ENCODE measurements around the gene GFRA1.
"Not testable (repeated sequence)": the region's sequence is repeated elsewhere in the genome, so short reads cannot be mapped to it uniquely, and the experiment has no call there.

GFRA1 gene

DNA sequence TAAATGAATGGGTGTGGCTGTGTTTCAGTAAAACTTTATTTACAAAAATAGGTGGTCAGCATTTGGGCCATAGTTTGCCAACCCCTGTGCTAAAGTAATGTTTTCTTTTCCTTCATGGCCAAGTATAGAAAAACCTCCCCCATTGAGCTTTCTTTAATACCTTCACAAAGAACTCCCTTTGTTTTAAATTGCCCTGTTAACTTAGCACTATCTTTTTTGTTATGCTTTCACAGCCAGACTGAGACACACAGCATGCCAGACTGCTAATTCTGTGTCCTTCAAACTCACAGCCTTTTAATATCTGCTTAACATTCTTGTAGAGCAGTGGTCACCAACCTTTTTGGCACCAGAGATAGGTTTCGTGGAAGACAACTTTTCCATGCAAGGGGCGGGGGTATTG lies 78.0 kb downstream of the GFRA1 start:
- DNase-seq, result no peak

- DNase-seq, result no peak
Measured at GRCh38 chr10:116194061-116194460, 78.9 kb downstream of the GFRA1 start.

- DNase-seq, result no peak
Measured at GRCh38 chr10:116190883-116191282, 82.1 kb downstream of the GFRA1 start.

DNA sequence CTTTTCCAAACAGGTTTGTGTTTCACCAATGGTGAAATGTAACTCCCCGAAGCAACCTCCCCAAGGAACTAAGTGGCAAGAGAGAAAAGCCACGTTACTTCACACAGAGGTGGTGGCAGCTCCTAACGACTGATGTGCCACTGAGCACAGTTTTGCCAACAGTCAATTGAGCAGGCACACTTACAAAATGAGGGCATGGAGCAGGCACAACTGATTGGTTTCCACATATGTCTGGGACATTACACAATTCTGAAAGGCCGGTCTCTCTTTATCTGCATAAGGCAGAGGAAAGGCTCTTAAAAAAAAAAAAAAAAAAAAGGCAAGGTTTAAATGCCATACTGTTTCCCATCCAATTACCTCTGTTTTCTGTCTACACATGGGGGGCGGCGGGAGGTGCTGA lies 86.7 kb downstream of the GFRA1 start:
- no peak for DNase-seq

GRCh38 chr10:116185199-116185867 lies 87.7 kb downstream of the GFRA1 start:
- no peak for DNase-seq

- DNase-seq, result no peak
Measured at GRCh38 chr10:116184512-116184794, 88.6 kb downstream of the GFRA1 start.

DNA sequence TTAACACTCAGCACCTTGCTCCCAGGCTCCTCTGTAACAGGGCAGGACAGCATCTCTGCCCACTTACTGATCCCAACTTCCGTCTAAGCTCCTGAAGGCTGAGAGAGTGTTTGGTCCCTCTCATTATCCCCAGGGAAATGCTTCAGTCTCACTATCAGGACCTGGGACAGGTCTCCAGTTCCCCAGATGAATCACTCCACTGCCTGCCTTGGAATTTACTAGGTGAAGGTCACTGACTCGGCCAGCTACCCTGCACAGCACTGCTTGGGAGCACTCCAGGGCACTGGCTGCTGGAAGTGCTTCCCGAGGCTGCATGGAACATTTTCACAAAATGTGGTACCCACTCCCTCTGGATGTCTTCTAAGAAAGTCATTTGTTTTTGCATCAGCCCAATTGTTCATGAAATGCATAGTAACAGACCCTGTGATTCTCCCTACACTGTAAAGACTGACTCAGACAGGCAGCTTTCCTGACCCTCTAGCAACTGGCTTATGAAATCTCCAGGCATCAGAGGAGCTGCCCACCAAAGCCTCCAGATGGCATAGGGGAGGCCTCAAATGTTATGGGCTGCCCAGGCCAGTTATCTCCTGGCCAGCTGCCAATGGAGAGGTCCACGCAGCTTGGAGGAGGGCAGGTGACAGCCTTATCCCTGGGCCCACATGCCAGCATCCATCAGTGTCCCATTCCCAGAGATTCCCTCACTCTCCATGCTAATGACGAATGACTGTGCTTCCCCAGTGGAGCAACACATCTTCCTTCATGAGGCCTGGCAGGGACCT lies 89.1 kb downstream of the GFRA1 start:
- no peak for DNase-seq

DNA sequence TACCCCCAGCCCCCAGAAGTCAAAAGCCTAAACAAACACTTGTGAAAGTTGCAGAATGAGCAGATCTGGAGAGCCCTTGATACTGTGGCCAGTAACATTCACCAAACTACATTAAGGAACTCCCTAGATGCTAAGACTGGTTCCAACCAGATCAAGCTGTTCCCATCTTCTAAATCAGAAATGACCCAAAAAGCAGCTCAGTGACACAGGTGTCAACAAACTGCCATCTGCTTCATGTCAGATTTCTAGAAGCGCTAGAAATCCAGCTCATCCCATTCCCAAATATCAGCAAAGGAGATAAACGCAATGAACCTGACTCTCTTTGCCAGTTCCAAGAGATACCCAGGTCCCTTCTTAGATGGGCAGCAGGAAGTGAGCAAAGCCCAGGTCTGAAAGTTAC lies 90.6 kb downstream of the GFRA1 start:
- no peak for DNase-seq

GRCh38 chr10:116178086-116178605 lies 94.9 kb downstream of the GFRA1 start:
- DNase-seq, result no peak

DNA sequence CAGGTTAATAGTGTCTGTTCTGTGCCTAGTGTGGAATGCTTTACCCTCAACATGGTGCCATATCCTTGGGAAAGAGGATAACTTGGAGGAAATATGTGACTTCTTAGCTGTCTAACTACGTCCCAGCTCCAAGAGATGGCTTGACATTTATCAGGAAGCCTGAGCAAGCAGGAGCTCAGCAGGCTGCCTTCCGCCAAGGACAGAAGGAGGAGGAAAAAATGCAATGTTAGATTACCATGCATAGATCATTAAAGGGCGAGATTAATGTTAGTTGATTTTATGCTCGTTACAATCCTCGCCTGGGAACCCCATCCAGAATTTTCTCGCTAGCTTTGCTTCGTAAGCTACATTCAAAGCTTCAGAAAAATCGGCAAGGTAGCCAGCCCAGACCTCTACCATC lies 97.8 kb downstream of the GFRA1 start:
- no peak for DNase-seq

GRCh38 chr10:116171505-116171904 lies 101.5 kb downstream of the GFRA1 start:
- no peak for DNase-seq

DNA sequence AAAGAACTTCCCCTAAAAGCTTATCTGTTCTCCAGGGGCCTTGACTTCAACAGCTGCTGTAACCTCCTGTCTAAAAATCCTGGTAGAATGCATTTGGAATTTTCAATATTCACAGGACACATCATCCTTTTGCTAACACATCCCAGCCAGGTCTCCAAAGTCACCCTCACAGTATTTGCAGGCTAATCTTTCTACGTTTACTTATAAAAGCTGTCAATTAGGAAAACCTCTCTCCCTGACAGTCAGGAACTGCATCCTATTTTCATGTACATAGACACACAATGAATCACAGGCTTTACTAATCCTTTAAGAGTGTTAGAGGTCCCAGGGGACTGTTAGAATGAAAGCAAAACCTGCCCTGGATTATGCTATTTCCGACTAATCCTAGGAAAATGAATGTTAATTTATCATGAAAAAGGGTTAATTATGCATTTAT lies 102.2 kb downstream of the GFRA1 start:
- no peak for DNase-seq

DNA sequence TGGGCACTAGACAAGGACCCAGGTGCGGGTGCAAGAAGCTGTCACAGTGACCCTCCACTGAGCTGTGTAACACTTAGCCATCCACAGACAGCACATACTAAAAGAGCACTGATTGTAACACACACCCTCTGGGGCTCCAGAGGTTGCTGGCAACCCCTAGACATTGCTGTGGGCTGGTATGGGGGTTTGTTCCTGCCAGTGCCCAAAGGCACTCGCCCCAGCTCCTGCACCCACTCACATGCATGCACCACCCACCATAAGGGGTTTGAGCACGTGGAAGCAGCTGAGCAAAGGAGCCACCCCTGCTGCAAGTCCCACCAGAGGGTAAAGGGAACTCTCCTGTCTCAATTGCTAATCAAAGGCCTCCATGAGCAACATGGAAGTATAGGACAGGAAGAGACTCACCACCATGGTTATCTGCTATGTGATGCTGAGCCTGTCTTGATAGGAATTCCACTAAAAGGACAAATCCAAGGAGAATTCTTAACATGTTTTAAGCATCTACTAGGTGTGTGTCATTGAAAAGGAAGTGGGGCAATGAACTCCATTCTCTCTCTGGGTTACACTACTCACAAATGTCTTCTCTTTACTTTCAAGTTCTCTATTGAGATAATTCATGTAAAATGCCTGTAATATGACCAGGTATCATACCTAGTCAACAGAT lies 103.1 kb downstream of the GFRA1 start:
- no peak for DNase-seq

DNA sequence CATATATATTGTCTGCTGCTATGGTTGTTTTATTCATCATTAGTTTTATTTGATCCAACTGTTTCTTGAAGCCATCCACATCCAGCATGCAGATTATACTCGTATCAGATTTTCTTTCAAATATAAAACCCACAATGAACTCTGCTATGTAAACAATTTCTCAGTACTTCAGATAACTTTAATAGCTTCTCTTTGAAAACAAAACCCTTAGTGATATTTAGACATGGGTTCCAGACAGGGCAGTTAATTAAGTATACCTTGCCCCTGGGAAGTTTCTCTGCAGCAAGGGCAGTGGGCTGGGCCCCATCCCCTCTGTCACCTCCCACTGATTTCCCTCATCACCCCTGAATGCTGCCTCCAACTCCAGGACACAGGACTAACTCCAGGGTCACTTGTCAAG lies 104.3 kb downstream of the GFRA1 start:
- DNase-seq, result no peak

- DNase-seq, result no peak
Measured at GRCh38 chr10:116168329-116168728, 104.7 kb downstream of the GFRA1 start.

DNA sequence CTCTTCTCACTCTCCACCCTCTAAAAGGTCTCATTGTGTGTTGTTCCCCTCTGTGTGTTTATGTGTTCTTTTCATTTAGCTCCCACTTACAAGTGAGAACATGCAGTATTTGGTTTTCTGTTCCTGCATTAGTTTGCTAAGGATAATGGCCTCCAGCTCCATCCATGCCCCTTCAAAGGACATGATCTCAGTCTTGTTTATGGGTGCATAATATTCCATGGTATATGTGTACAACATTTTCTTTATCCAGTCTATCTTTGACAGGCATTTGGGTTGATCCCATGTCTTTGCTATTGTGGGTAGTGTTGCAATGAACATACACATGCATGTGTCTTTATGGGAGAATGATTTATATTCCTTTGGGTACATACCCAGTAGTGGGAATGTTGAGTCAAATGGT lies 107.1 kb downstream of the GFRA1 start:
- not testable (repeated sequence) for DNase-seq

- DNase-seq, result no peak
Measured at GRCh38 chr10:116164291-116164690, 108.7 kb downstream of the GFRA1 start.

GRCh38 chr10:116163333-116164131 lies 109.5 kb downstream of the GFRA1 start:
- DNase-seq, result no peak

GRCh38 chr10:116162851-116163250 lies 110.2 kb downstream of the GFRA1 start:
- DNase-seq, result no peak

DNA sequence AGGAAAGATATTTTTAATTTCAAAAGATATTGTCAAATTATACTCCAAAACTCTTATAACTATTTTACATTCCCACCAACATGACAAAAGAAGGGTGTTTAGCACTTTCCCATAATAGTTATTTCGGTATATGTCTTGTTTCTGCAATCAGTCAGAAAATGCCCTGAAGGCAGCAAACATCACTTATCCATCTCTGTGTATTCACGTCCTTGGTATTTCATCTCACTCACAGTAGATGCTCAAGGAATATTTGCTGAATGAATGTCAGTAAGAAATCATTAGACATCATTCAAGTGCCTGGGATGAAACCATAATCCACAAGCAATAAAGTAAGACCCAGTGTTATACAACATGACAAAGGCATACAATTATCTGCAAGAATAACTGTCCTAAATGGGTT lies 112.7 kb downstream of the GFRA1 start:
- no peak for DNase-seq

GRCh38 chr10:116159197-116159596 lies 113.8 kb downstream of the GFRA1 start:
- DNase-seq, result no peak

DNA sequence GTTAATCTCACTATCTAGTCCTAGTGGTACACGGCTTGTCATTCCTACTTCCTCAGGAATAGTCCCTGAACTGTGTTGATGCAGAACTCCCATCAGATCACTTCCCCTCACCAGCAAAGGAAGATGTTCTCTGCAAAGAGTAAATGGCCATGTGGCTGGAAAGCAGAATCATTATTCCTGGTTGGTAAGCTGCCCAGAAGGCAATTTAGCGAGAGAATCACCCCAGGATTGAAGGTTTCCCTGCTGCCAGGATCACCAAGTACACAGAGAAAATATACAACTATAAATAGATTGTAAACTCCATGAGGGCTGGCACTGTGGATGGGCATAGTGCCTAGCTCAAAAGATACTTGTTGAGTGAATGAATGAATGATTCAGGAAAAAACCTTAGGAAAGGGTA lies 115.0 kb downstream of the GFRA1 start:
- DNase-seq, result no peak

DNA sequence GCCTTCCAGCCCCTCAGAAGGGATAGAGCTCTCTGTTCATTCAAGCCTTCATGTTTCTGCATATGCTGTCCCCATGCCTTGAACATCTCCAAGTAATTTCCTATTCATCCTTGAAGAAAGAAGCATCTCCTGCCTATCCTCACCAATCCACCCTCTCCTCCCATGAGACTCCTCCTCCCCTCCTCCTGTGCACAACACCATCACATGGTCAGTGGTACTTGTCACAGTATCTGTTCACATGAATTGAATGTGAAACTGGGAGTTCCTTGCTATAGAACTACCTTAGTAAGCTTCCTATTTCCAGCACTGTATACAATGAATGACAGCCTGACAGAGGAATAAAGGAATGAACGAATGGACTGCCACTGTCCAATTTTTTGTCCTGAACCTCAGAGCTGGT lies 115.5 kb downstream of the GFRA1 start:
- no peak for DNase-seq

Measured in NCI-H146 (cell line).